Activated T-helper 1 cell treated with anti-CD3 and anti-CD28 coated beads, Interleukin-12 subunit alpha, Interleukin-12 subunit beta, Interleukin-2, Interleukin-4 antibody, amounts not matched to agents 30 ng/mL and 10 ng/mL and 1 ng/mL, durations not matched to agents 14 hours and 24 hours and 36 hours (primary cell): Measurements from ENCODE around the gene ADTRP. TPM values are rescaled to one million over a fixed set of nuclear protein-coding genes. Genes with fewer than 3 reads are reported as not detected.
"Not testable (repeated sequence)": the region's sequence is repeated elsewhere in the genome, so short reads cannot be mapped to it uniquely, and the experiment has no call there.

ENCODE experiments used
- DNase-seq: peaks from one replicate; pipeline ENCODE4 v3.0.0; 2021; ENCODE audit warnings: low spot score
- H3K27ac Mint-ChIP-seq: one replicate; pipeline ENCODE4 v1.8.0; 2021; ENCODE audit warnings: mild to moderate bottlenecking, mixed read lengths
- H3K27me3 Mint-ChIP-seq: one replicate; pipeline ENCODE4 v1.8.0; 2022; ENCODE audit warnings: mild to moderate bottlenecking, moderate library complexity, mixed read lengths; ENCODE audit not compliant: insufficient read depth
- H3K36me3 Mint-ChIP-seq: one replicate; pipeline ENCODE4 v1.8.0; 2021; ENCODE audit warnings: low read depth, mixed read lengths
- H3K4me1 Mint-ChIP-seq: one replicate; pipeline ENCODE4 v1.8.0; 2021; ENCODE audit warnings: low read depth, mixed read lengths
- H3K4me3 Mint-ChIP-seq: one replicate; pipeline ENCODE4 v1.8.0; 2021; ENCODE audit warnings: mild to moderate bottlenecking, moderate library complexity, mixed read lengths
- H3K9me3 Mint-ChIP-seq: one replicate; pipeline ENCODE4 v1.8.0; 2021; ENCODE audit warnings: mixed read lengths
- intact Hi-C: fragments of 100-400 bp; cut with micrococcal nuclease; formaldehyde crosslinking; loops from one replicate; pipeline ENCODE4 v1.15.1; 2024
- total RNA-seq: library from RNA; stranded (reverse); gene quantifications from 2 replicates; pipeline ENCODE4 v1.2.3, GENCODE V29; 2022

The ADTRP gene
- total RNA-seq, 1 donor from 2014 or later = 10.6 TPM

DNA sequence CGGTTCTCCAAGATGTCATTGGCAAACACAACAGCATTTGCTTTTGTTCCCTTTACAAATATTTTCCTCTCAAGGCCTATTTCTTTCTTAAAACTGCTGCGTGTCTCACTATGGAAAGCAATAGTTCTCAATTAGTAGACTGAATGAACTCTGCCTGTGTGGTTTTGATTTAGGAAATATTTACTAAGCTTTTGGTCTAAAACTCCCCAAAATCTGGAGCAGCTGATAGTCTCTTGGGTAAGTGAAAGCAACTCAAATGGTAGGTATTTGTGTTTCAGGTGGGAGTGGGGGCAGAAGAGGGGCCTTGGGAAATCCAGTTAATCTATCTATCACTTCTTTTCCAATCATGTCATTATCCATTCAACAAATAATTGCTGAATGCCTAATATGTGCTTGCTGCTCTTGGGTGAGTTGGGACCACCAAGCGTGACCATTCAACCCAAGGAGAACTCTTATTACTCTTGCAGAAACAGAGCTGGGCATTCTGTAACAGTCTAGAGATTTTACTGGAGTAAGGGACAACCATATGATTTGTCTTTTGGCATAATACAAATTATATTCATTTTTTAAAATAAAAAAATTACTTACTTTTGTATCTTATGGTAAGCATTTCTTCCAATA lies 33.2 kb upstream of the ADTRP start:
- Mint-ChIP-seq H3K36me3 (peaks cover 2% of the 10 kb centered on the region), H3K27me3 (no peaks in the 10 kb centered on the region), H3K4me3 (no peak overlapping the region), H3K4me1 (peaks cover 14% of the 10 kb centered on the region), H3K9me3 (peaks cover 5% of the 10 kb centered on the region), H3K27ac (peak overlapping the region; percentile 68)
- intact Hi-C loops = no loop called here
- no peak for DNase-seq

DNA sequence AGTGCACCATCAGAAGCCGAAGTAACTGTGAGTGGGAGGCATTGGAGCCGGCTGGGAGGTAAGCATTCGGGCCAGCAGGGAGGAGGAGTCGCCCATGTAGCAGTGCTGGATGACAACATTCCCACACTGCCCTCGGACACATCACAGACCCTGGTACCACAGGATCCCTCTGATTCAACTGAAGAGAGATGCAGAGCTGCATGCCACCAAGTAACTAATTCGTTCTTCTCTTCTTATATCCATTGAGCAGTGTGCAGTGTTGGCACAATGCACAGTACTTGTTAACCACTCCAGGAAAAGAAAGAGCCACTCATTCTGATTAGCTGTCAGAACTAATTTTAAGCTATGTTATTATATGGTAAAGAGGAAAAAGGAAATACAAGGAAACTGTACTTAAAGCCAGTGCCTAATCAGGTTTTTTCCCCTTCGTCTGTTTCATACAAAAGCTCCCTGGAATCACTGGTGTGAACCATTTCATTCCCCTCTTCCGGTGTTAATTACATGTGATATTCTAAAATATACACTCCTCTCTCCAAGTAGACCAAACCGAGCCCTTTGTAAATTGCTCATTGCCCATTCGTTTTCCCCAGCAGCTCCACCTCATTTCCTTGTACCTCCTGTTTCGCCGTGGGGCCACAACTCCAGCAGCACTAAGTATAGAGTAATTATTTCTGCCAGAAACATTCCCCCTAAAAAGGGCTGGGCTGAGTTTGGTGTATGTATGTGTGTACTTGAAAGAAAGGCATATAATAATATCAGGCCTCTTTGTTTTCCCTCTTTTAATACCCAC lies 32.4 kb upstream of the ADTRP start:
- Mint-ChIP-seq H3K27me3 (no peaks in the 10 kb centered on the region), H3K4me1 (peaks cover 21% of the 10 kb centered on the region), H3K27ac (peak overlapping the region; percentile 68), H3K4me3 (no peak overlapping the region), H3K36me3 (peaks cover 2% of the 10 kb centered on the region), H3K9me3 (peaks cover 5% of the 10 kb centered on the region)
- intact Hi-C loops = no loop called here
- no peak for DNase-seq

DNA sequence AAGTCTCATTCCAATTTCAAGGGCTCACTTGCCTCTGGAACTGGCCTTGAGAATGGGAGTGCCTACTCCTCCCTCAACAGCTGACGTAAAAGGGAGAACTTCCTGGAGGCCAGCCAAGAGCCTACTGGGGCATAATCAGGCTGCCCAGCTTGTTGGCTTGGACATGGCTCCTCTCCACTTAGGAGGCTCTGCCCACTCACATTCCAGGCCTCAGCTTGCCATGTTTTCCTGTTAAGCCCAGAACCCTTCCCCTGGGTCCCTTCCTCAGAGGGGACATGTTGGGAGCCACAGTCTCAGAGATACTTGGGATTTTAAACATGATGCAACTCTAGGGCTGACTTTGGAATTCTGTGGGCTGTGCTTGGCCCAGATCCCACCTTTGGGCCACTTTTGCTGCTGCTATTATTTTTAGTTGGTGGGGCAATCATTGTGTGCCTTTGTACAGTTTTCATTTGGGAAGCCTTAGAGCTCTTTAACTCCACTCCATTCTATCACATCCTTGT lies 31.5 kb upstream of the ADTRP start:
- peaks cover 28% of the 10 kb centered on the region for H3K4me1 Mint-ChIP-seq
- intact Hi-C loops = no loop called here
- H3K27ac Mint-ChIP-seq = no peak overlapping the region
- no peak overlapping the region for H3K4me3 Mint-ChIP-seq
- no peak for DNase-seq
- H3K27me3 Mint-ChIP-seq = no peaks in the 10 kb centered on the region
- peaks cover 2% of the 10 kb centered on the region for H3K36me3 Mint-ChIP-seq
- peaks cover 5% of the 10 kb centered on the region for H3K9me3 Mint-ChIP-seq

DNA sequence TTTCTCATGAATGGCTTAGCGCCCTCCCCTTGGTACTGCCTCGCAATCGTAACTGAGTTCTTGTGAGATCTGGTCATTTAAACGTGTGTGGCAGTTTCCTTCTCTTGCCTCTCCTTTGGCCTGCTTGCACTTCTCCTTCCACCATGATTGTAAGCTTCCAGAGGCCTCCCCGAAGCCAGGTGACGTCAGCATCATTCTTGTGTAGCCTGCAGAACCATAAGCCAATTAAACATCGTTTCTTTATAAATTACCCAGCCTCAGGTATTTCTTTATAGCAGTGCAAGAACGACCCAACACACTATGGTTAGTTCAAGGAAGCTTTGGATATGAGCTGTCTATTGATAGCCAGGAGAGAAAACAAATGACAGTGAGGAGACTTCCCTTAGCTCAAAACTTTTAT lies 29.5 kb upstream of the ADTRP start:
- DNase-seq = no peak
- no peak overlapping the region for H3K4me3 Mint-ChIP-seq
- H3K27ac Mint-ChIP-seq = no peak overlapping the region
- intact Hi-C loops = no loop called here
- peaks cover 43% of the 10 kb centered on the region for H3K4me1 Mint-ChIP-seq
- H3K9me3 Mint-ChIP-seq = no peaks in the 10 kb centered on the region
- H3K36me3 Mint-ChIP-seq = peaks cover 2% of the 10 kb centered on the region
- no peaks in the 10 kb centered on the region for H3K27me3 Mint-ChIP-seq

DNA sequence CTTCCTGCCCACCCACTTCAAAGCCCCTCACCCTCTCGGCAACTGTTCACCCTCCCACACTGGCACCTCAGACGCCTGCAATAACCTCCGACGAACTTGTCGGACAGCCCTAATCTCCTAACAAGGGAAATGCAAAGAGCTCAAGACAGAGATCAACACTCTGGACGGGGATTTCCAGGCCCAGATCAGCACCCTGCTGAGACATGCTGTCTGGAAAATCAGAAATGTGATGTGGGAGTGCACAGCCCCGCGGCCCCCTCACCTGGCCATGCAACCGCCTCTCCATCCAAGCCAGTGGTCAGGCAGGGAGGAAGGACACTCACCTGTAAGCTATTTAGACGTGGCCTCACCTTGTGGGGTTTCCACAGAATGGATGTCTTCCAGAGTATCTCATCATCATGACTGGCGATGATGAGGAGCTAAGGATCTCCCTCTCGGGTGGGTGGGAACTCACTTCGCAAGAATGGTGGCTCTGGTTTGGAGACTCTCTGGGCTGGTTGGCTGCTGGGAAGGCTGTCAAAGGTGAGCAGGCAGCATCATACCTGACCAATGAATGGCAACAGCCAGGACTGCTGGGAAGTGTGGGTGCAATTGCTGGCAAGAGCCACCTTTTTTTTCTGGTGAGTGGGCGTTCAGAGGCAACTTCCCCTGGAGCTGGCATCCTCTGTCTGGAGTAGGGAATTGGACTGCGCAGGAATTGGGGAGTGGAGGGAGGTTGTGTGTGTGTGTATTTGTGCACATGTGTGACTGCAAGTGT lies 28.1 kb upstream of the ADTRP start:
- Mint-ChIP-seq H3K27me3 (no peaks in the 10 kb centered on the region), H3K4me3 (peak overlapping the region; percentile 34), H3K36me3 (peaks cover 2% of the 10 kb centered on the region), H3K9me3 (no peaks in the 10 kb centered on the region), H3K27ac (peak overlapping the region; percentile 82), H3K4me1 (peaks cover 53% of the 10 kb centered on the region)
- DNase-seq = peak; percentile 3
- intact Hi-C loops = loop anchor here (1.0 to 2.0 kb wide), 4 partner anchors 19 to 96 kb away; no protein-coding TSS in a partner anchor

DNA sequence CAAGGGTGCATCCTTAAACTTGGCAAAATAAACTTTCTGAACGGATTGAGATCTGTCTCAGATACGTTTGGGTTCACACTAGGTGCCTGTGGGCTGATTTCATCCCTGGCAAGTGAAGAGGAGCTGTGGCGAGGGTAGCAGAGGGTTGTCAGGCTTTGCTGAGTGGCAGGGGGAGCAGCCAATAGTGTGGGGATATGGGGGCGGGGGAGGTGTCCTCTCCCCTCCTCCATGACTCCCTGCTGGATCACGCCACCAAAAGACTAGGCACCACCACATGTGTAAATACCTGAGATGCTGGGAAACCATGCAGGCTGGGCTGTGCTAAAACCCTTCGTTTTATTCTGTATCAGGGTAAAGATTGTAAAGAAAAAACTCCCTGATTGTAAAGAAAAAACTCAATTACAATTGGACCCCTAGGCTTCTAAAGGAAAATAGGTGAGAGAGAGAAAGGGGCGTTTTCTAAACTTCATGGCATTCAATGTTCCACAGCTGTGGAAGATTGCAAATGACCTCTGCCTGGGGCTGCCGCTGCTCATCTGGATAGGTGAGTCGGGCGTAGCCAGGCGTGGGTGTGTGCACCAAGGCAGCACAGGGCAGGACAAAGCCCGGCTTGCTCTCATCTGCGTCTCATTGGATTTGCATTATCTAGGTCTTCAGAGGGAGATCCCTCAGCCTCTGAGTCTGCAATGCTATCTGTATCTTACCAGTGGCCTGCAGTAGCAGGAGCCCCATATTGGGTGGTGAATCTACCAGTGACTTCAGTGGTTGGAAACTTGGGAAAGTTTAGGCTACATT lies 26.9 kb upstream of the ADTRP start:
- no peak overlapping the region for H3K4me3 Mint-ChIP-seq
- no peaks in the 10 kb centered on the region for H3K27me3 Mint-ChIP-seq
- no peak for DNase-seq
- intact Hi-C loops = loop anchor here (1.0 to 2.0 kb wide), 4 partner anchors 19 to 95 kb away; no protein-coding TSS in a partner anchor
- H3K27ac Mint-ChIP-seq = peak overlapping the region; percentile 82
- H3K4me1 Mint-ChIP-seq = peaks cover 47% of the 10 kb centered on the region
- H3K36me3 Mint-ChIP-seq = peaks cover 2% of the 10 kb centered on the region
- H3K9me3 Mint-ChIP-seq = no peaks in the 10 kb centered on the region

DNA sequence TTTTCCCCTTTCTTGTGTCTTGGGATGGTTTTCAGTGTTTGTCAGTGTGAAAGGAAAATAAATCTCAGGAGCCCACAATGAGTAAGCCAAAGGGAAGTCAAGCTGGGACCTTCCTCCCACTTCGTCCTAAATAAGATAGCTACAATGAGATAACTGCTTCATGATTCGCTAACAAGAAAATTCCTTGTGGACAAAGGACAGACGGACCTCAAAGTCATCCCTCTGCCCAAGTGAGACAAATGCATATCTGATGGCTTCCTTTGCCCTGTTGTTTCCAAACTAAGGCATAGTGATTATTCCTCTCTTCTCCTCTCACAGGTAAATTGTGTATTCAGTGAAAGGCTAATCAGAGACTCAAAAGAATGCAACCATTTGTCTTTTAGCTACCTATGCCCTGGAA lies 26.1 kb upstream of the ADTRP start:
- DNase-seq = no peak
- no peak overlapping the region for H3K4me3 Mint-ChIP-seq
- H3K27me3 Mint-ChIP-seq = no peaks in the 10 kb centered on the region
- intact Hi-C loops = no loop called here
- peaks cover 47% of the 10 kb centered on the region for H3K4me1 Mint-ChIP-seq
- H3K27ac Mint-ChIP-seq = no peak overlapping the region
- H3K9me3 Mint-ChIP-seq = no peaks in the 10 kb centered on the region
- peaks cover 2% of the 10 kb centered on the region for H3K36me3 Mint-ChIP-seq

DNA sequence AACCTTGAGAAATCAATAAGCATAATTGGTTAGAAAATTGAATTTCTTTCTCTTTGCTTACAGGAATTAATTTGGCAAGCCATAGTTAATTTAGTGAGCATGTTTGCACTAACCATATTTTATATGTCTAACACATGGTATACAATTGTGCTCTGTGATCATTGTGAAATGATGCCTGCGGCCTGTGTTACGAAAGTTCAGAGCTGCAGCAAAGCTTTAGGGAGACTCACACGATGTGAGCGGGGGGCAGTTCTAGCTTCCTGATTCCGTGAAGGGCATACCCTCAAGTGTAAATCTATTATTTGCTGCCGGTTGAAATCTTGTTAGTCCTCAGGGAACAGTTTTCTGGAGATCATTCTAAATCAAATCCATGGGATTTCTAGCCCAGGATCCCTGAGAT lies 25.5 kb upstream of the ADTRP start:
- intact Hi-C loops = no loop called here
- H3K4me1 Mint-ChIP-seq = peaks cover 47% of the 10 kb centered on the region
- DNase-seq = no peak
- no peaks in the 10 kb centered on the region for H3K9me3 Mint-ChIP-seq
- H3K4me3 Mint-ChIP-seq = no peak overlapping the region
- H3K27ac Mint-ChIP-seq = no peak overlapping the region
- peaks cover 2% of the 10 kb centered on the region for H3K36me3 Mint-ChIP-seq
- H3K27me3 Mint-ChIP-seq = no peaks in the 10 kb centered on the region

DNA sequence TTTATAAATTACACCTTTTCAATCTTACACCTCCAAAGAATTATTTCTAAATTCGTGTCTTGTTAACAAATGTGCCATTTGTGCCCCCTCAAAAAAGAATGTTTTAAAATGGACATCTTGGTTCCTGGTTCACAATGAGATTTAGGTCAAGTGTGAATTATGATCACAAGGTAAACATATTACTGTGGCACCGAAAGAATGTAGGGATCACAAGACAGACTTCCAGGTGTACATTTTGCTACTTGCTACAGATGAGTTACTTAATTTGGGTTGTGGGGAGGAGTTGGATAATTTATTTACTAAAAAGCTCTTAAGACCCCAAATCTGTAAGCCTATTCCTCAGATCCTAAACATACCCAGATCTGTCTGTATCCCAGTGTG lies 25.0 kb upstream of the ADTRP start:
- Mint-ChIP-seq H3K4me3 (no peak overlapping the region), H3K9me3 (no peaks in the 10 kb centered on the region)
- DNase-seq = no peak

DNA sequence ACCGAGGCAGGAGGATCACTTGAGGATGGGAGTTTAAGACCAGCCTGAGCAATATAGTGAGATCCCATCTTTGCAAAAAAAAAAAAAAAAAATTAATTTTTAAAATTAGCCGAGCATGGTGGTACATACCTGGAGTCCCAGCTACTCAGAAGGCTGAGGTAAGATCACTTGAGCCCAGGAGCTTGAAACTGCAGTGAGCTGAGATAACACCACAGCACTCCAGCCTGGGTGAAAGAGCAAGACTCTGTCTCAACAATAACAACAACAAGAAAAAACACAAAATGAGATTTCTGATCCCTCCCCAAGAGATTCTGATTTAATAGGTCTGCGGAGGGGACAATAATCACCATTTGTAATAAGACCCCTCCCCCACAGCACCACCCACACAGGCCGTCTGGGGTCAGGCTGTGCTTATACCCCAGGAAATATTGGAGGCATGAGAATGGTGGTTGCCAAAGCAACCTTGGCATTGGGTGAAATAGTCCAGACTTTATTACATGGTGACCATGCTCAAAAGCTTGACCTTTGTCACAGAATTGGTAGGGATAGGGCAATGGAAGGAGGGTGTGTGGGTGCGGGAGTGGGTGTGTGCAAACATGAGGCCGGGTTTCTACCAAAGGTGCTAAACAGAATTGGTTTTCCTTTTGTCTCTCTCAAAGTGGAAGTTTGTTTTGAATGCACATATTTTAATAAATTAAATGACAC lies 24.4 kb upstream of the ADTRP start:
- Mint-ChIP-seq H3K4me3 (no peak overlapping the region), H3K9me3 (no peaks in the 10 kb centered on the region), H3K36me3 (peaks cover under 1% of the 10 kb centered on the region), H3K4me1 (peaks cover 47% of the 10 kb centered on the region), H3K27me3 (no peaks in the 10 kb centered on the region), H3K27ac (no peak overlapping the region)
- no peak for DNase-seq
- intact Hi-C loops = no loop called here

More for the DNA sequence above, 25.0 kb upstream of the ADTRP start:
- Mint-ChIP-seq H3K27me3 (no peaks in the 10 kb centered on the region), H3K4me1 (peaks cover 47% of the 10 kb centered on the region), H3K27ac (no peak overlapping the region), H3K36me3 (peaks cover 2% of the 10 kb centered on the region)
- intact Hi-C loops = no loop called here

DNA sequence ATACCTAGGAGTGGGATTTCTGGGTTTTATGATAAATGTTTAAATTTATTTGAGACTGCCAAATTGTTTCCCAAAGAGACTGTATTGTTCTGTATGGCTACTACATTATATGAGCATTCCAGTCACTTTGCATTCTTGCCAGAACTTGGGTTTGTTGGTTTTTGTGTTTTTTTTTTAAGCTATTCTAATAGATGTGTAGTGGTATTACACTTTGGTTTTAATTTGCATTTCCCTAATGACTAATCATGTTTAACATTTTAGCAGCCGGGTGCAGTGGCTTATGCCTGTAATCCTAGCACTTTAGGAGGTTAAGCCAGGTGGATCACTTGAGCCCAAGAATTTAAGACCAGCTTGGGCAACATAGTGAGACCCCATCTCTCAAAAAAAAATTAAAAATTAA lies 21.9 kb upstream of the ADTRP start:
- H3K4me3 Mint-ChIP-seq, intact Hi-C loops: not testable (repeated sequence)

DNA sequence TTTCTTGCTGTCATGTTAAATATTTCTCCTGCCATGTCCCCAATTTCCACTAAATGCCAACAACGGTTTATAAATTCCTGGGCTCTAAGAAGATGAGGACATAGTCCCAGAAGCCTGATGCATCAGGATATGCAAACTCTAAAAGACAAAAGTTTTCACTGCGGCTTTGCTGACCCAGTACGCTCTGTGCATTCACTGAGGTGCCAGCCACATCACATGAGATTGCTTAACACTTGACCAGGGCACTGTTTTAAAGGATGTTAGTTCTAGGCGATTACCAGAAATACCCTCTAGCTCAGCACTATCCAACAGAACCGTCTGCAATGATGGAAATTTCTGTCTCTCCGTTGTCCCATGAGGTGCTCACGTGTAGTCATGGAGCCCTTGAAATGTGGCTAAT lies 19.9 kb upstream of the ADTRP start:
- Mint-ChIP-seq H3K27me3 (peaks cover 2% of the 10 kb centered on the region), H3K4me3 (no peak overlapping the region), H3K36me3 (no peaks in the 10 kb centered on the region), H3K4me1 (peaks cover 17% of the 10 kb centered on the region), H3K9me3 (no peaks in the 10 kb centered on the region), H3K27ac (no peak overlapping the region)
- intact Hi-C loops = no loop called here
- no peak for DNase-seq

More for the DNA sequence above, 21.9 kb upstream of the ADTRP start:
- not testable (repeated sequence) for H3K9me3 Mint-ChIP-seq, DNase-seq, H3K36me3 Mint-ChIP-seq, H3K27ac Mint-ChIP-seq, H3K27me3 Mint-ChIP-seq
- peaks cover 29% of the 10 kb centered on the region for H3K4me1 Mint-ChIP-seq
